Ammon's horn (tissue), 1 donor: ENCODE data around the gene PPIB.
"Not testable (repeated sequence)": the region's sequence is repeated elsewhere in the genome, so short reads cannot be mapped to it uniquely, and the experiment has no call there.

Experiments used
- DNase-seq: peaks from one replicate; pipeline ENCODE4 v3.0.0-alpha.2; 2016; ENCODE audit warnings: low spot score

PPIB gene

GRCh38 chr15:64141798-64142512 lies 20.9 kb downstream of the PPIB start:
- DNase-seq, result no peak

GRCh38 chr15:64138331-64138941 lies 24.4 kb downstream of the PPIB start:
- DNase-seq, result no peak

GRCh38 chr15:64137226-64137833 lies 25.5 kb downstream of the PPIB start:
- DNase-seq, result peak; percentile 83

GRCh38 chr15:64136347-64136746 lies 26.5 kb downstream of the PPIB start:
- DNase-seq, result no peak

GRCh38 chr15:64134345-64134829 lies 28.4 kb downstream of the PPIB start:
- peak; percentile 86 for DNase-seq

GRCh38 chr15:64133623-64134344 lies 29.0 kb downstream of the PPIB start:
- DNase-seq, result no peak

GRCh38 chr15:64132217-64132616 lies 30.6 kb downstream of the PPIB start:
- no peak for DNase-seq

- peak; percentile 64 for DNase-seq
Measured at GRCh38 chr15:64131547-64131946, 31.3 kb downstream of the PPIB start.

- DNase-seq, result no peak
Measured at GRCh38 chr15:64130159-64130558, 32.7 kb downstream of the PPIB start.

GRCh38 chr15:64127521-64128270 lies 35.1 kb downstream of the PPIB start:
- no peak for DNase-seq

- DNase-seq, result no peak
Measured at GRCh38 chr15:64125978-64126377, 36.8 kb downstream of the PPIB start.

GRCh38 chr15:64122936-64123351 lies 39.9 kb downstream of the PPIB start:
- DNase-seq, result peak; percentile 96

- DNase-seq, result peak; percentile 48
Measured at GRCh38 chr15:64122444-64122843, 40.4 kb downstream of the PPIB start.

GRCh38 chr15:64121614-64122013 lies 41.2 kb downstream of the PPIB start:
- DNase-seq, result no peak

- DNase-seq, result not testable (repeated sequence)
Measured at GRCh38 chr15:64120322-64120721, 42.5 kb downstream of the PPIB start.

- no peak for DNase-seq
Measured at GRCh38 chr15:64117759-64118487, 44.9 kb downstream of the PPIB start.

GRCh38 chr15:64112904-64113303 lies 49.9 kb downstream of the PPIB start:
- DNase-seq, result no peak

GRCh38 chr15:64112073-64112772 lies 50.6 kb downstream of the PPIB start:
- DNase-seq, result no peak

- no peak for DNase-seq
Measured at GRCh38 chr15:64111679-64112050, 51.2 kb downstream of the PPIB start.

GRCh38 chr15:64110950-64111678 lies 51.7 kb downstream of the PPIB start:
- no peak for DNase-seq
